Ramos (cell line): ENCODE results near the gene EIF3L.

ENCODE experiments used
- in situ Hi-C: fragments of 300-500 bp; cut with MboI; formaldehyde crosslinking; loops from one replicate; pipeline ENCODE4 v1.14.3; 2022; ENCODE audit warnings: low sequenced_read_pairs; ENCODE audit not compliant: unreplicated experiment

Gene EIF3L

DNA sequence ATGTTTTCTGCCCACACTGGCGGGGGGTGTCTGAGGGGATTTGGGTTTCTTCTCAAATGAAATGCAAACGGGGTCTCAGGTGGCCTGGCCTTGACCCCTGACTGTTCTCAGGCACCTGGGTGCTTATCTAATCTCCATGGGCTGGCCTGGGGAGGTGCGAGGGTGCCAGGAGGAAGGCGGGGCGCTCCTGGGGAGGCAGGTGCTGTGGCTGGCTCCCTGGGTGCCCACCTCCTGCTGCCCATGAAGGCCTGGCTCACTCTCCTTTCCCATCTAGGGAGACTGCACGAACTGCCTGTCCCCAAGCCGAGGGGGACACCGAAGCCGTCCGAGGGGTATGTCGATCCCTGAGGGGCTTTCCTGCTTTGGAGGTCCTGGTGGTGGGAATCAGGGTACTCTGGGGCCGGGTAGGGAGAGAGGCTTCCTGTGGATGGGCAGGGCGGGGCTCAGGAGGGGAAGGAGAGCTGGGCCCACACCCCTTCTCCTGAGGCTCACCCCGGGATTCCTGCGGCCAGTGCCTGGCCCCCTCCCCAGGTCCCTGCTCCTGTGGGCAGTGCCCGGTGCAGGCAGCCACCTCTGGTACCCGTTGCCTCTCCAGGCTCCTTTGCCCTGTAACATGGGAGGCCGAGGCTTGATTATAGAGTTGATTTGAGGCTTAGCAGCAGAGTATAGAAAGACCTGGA is 75.3 kb downstream of the EIF3L start:
- in situ Hi-C loops = no loop called here

DNA sequence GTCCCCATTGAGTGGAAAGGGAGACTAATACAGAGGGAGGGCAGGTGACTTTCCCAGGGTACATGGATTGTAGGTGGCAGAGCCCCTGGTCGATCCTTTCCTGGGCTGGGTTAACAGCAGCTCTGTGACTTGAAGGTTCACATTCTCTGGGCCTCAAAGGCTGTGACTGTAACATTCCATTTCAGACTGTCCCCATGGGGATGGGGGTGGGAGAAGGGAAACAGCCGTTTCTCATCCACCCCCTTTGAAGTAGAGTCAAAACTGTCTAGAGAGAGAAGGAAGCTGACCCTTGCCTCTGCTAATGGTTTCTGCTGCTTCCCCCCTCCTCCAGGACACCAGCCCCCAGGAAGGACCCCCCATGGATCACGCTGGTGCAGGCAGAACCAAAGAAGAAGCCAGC is 76.1 kb downstream of the EIF3L start:
- in situ Hi-C loops = no loop called here

DNA sequence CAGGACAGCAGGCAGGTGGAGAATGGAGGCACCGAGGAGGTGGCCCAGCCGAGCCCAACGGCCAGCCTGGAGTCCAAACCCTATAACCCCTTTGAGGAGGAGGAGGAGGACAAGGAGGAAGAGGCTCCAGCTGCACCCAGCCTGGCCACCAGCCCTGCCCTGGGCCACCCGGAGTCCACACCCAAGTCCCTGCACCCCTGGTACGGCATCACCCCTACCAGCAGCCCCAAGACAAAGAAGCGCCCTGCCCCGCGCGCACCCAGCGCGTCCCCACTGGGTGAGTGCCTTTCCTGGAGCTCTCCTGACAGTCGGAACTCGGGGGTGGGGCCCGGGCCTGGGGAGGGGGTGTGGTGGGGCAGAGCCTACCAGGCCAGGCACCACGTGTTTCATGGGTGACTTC is 76.5 kb downstream of the EIF3L start:
- in situ Hi-C loops = no loop called here

DNA sequence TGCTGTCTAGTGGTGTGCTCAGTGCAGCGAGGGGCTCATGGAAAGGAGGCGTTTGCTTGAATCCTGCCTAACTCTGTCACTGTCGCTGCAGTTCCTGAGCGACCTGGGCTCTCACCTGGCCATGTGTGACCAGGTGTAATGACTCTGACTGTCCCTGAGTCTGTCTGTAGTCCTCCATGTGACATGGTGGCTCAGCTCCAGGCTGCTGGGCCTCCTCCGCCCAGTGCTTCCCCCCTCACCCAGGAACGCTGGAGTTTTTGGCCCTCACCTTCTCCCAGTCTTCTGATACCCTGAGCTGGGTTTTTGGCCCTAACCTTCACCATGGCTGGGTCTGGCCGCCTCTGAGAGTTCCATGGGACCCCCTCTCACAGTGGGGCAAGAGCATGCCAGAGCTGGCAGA is 77.1 kb downstream of the EIF3L start:
- in situ Hi-C loops = no loop called here

DNA sequence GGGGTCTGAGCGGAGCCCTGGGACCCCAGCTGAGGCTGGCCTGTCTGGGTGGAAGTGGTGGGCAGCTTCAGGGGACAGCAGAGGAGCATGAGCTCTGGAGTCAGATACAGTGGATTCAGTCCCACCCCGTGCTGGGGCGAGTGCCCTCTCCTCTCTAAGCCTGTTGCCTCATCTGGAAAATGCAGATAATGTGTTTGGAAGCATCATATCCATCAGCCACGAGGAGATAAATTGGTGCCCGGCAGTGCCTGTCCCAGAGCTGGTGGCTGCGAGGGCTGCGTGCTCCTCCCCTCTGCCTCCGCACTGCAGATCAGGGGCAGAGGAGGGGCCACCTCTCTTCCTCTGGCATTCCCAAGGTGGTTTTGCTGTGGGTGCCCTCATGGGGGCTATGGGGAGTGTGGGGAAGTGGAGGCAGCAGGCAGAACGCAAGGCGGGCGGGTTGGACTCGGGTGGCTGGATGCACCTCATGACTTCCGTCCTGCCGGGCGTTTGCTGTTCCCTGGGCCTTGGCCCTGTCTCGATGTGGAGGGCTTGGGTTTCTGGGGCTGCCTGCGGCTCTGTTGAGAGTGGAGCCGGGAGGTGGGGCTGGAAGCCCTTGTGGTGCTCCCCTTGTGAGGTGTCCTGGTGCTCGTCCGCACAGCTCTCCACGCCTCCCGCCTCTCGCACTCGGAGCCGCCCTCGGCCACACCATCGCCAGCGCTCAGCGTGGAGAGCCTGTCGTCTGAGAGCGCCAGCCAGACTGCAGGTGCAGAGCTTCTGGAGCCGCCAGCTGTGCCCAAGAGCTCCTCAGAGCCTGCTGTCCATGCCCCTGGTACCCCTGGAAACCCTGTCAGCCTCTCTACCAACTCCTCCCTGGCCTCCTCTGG is 77.8 kb downstream of the EIF3L start:
- in situ Hi-C loops = no loop called here

DNA sequence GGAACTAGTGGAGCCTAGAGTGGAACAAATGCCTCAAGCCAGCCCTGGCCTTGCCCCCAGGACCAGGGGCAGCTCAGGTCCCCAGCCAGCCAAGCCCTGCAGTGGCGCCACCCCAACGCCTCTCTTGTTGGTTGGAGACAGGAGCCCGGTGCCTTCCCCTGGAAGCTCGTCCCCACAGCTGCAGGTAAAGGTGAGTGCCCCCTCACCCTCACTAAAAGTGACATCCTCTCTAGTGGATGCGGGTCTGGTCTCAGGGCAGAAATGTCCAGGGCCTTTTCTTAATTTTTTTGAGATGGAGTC is 78.4 kb downstream of the EIF3L start:
- in situ Hi-C loops = no loop called here

DNA sequence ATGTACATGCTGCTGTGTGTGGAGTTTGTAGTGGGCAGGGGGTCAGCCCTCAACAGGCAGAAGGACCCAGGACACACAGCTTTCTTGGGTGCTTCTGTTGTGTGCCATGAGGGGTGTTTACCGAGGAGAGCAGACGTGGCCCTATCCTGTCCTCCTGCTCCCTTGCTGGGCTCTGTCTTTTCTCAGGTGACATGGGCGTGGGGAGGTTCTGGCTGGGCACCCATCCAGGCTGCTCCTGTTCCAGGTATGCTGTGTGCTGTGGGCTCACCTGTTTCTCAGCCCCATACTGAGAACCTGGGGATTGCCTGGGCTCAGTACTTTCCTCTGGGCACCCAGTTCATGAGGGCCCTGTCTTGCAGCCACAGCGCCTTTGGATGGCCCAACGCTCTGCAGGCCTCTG is 80.2 kb downstream of the EIF3L start:
- in situ Hi-C loops = no loop called here

DNA sequence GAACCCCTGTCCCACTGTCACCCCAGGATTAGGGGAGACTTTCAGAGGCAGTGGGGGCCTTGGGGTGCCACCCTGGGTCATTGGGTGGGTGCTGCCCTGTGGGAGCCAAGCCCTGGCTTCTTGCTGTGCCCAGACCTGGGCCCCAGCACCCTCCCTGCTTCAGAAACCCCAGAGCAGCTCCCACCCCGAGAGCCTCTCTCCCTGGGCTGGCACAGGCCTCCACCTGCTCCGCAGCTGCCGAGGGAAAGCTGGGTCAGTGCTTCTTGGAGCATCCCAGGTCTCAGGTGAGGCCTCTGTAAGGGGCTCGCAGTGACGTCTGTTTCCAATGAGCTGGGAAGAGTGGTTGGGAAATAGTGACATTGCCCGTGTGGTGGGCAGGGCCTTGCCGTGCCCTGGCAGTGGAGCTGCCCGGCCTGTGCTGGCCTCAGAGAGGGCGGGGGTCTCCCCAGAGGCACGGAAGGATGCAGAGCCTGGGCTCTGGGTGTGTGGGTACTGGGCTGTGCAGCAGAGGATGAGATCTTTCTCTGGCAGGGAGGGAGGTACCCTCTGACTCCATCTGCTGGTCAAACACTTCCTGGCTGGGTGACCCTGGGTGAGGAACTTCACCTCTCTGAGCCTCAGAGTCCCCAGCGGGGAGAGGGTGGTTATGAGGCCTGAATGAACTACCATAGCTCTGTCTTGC is 81.2 kb downstream of the EIF3L start:
- in situ Hi-C loops = no loop called here

DNA sequence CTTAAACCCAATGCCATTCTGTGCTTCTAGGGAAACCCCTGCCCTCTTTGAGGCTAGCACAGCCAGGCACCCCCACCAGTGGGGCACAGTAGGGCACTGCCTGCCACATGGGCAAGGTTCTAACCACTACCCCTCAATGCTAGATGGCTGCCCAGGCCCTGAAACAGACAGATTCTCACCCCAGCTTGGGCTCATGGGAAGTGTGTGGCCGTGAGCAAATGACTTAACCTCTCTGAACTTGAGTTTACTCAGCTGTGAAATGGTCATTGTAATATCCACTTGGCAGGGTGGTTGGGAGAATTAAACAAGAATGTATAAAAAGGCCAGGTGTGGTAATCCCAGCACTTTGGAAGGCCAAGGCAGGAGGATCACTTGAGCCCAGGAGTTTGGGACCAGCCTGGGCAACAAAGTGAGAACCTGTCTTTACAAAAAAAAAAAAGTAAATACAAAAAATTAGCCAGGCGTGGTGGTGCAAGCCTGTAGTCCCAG is 81.8 kb downstream of the EIF3L start:
- in situ Hi-C loops = no loop called here

DNA sequence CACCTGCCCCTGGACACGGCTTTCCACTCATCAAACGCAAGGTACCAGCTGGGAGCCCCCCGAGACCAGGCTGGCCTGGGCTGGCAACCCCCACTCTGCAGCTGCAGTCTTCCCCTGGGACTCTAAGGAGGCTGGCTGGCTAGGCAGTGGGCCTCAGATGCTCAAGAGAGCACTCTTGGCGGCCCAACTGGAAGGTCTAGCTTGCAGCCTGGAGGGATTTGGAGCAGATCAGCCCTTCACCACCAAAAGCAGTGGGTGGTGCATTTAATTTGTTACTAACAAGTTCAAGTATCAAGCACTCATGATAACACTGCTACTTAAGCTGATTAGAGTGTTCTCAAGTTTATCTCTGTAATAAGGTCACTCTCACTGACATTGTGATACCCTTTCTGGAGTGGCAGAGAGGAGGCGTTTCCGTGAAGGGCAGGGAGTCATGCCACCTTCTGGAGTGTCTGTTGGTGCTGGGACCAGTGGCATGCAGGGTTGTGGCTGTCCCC is 82.7 kb downstream of the EIF3L start:
- in situ Hi-C loops = no loop called here

DNA sequence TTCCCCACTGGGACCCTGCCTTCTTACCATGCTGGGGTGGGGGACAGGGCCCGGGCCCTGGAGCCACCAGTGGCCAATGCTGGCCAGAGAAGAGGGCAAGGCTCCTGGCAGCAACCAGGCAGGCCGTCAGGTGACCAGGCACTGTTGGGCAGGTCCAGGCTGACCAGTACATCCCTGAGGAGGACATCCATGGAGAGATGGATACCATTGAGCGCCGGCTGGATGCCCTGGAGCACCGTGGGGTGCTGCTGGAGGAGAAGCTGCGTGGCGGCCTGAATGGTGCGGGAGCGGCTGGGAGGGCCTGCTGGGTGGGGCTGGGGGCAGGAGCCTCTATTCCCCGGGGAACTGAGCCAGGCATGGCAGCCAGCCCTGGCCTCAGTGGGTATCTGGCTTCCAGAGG is 83.2 kb downstream of the EIF3L start:
- in situ Hi-C loops = no loop called here

DNA sequence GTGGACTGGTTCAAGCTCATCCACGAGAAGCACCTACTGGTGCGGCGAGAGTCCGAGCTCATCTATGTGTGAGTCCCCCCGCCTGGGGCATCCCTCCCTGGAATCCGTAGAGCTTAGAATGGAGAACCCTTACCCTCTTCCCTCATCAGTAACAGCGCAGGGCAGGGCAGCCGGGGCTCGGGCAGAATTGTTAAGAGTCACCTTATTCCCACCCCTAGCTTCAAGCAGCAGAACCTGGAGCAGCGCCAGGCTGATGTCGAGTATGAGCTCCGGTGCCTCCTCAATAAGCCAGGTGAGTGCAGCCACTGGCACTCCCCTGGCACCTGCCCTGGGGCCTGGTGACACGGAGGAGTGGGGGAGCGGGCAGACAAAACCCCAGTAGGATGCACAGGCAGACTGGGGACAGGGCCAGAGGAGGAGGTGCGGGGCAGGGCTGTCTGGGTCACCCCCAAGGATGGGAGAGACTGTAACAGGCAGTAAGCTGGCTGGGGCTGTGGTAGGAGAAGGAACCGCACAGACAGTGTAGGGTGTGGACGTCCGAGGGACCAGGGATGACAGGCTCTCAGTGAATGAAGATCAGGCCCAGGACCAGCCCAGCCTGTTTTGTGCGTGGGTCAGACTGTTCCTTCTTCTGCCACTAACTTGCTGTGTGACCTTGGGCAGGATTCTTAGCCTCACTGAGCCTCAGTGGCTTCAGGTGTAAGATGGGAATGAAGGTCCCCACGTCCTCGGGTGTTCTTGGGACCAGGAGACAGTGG is 83.8 kb downstream of the EIF3L start:
- in situ Hi-C loops = no loop called here

DNA sequence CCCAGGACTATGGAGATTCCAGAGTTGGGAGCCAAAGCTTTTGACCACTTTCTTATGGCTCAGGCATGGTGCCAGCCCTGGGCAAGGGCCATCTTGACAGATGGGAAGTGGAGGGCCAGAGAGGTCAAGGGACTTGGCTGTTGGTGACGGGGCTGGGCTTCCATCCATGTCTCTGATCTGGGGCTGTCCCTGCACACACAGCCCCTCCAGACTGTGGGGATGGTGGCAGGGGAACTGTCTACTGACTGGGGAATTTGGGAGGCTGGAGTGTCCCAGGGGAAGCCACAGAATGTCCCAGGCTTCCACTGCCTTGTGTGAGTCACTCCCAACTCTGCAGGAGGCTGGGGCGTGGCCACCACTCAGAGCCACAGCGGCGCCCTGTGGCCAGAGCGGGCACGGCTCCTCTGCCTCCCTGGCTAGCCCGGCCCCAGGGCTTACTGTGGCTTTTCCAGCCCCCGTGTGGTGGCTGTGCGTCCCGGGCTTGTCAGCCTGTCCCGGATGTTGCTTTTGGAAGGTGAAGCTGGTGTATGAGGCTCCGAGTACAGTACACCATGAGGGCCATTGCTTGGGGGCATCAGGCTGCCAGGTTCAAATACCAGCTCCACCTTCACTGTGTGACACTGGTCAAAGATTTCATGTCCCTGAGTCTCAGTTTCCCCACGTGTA is 84.6 kb downstream of the EIF3L start:
- in situ Hi-C loops = no loop called here
